Testis (tissue), 2 donors: ENCODE results near the gene RASGEF1C.

ENCODE experiments used
- POLR2A ChIP-seq: fragments of 450-650 bp; IDR thresholded peaks from one replicate; pipeline ENCODE4 v1.6.1; 2017; ENCODE audit warnings: antibody characterized with exemption, mild to moderate bottlenecking, moderate library complexity
- TF ChIP-seq, protein P1 (sequence below), 3 experiments: fragments of 450-650 bp in 2 of 3; fragments of 200-600 bp in 1 of 3; sonication (generic) in 1 of 3; IDR thresholded peaks; one replicate each; pipeline ENCODE4 v1.5.1; 2016 to 2019; ENCODE audit warnings: antibody characterized with exemption in 3 of 3, mild to moderate bottlenecking in 2 of 3, moderate library complexity in 1 of 3

- TF ChIP-seq, protein P1, sequence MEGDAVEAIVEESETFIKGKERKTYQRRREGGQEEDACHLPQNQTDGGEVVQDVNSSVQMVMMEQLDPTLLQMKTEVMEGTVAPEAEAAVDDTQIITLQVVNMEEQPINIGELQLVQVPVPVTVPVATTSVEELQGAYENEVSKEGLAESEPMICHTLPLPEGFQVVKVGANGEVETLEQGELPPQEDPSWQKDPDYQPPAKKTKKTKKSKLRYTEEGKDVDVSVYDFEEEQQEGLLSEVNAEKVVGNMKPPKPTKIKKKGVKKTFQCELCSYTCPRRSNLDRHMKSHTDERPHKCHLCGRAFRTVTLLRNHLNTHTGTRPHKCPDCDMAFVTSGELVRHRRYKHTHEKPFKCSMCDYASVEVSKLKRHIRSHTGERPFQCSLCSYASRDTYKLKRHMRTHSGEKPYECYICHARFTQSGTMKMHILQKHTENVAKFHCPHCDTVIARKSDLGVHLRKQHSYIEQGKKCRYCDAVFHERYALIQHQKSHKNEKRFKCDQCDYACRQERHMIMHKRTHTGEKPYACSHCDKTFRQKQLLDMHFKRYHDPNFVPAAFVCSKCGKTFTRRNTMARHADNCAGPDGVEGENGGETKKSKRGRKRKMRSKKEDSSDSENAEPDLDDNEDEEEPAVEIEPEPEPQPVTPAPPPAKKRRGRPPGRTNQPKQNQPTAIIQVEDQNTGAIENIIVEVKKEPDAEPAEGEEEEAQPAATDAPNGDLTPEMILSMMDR (IDR thresholded peaks at IDR 0.05), result no peak
- no peak for TF ChIP-seq POLR2A
Measured at GRCh38 chr5:180104168-180104530, 104.9 kb downstream of the RASGEF1C start.
